ENCODE measurements around the gene ANGPTL8.
A peak's percentile ranks its signal among the peaks of the same experiment; 100 is the strongest.

ANGPTL8 gene

GRCh38 chr19:11239377-11240000 lies at the start of gene ANGPTL8:
TSS of gene ANGPTL8 (plus strand) at chr19:11239619. CDS start at chr19:11239638, 19 bp downstream.
- no peak for DNase-seq

GRCh38 chr19:11190501-11190900 lies 48.9 kb upstream of the ANGPTL8 start:
- DNase-seq, result no peak

GRCh38 chr19:11191273-11191755 lies 48.1 kb upstream of the ANGPTL8 start:
- DNase-seq, result peak; percentile 80

- no peak for DNase-seq
Observed at GRCh38 chr19:11191934-11192333, 47.5 kb upstream of the ANGPTL8 start.

GRCh38 chr19:11192957-11193939 lies 46.2 kb upstream of the ANGPTL8 start:
- DNase-seq, result no peak

GRCh38 chr19:11194173-11194572 lies 45.2 kb upstream of the ANGPTL8 start:
- no peak for DNase-seq

GRCh38 chr19:11194656-11195558 lies 44.5 kb upstream of the ANGPTL8 start:
- no peak for DNase-seq

GRCh38 chr19:11195681-11196080 lies 43.7 kb upstream of the ANGPTL8 start:
- no peak for DNase-seq

- DNase-seq, result no peak
Observed at GRCh38 chr19:11196406-11197287, 42.8 kb upstream of the ANGPTL8 start.

GRCh38 chr19:11197291-11198174 lies 41.9 kb upstream of the ANGPTL8 start, which contains the start of gene KANK2:
TSS of gene KANK2 (minus strand) at chr19:11197545. CDS start at chr19:11194511, 3,034 bp downstream.
- DNase-seq, result peak; percentile 85

GRCh38 chr19:11198175-11198534 lies 41.3 kb upstream of the ANGPTL8 start:
- no peak for DNase-seq

- DNase-seq, result no peak
Observed at GRCh38 chr19:11198769-11199424, 40.5 kb upstream of the ANGPTL8 start.

- DNase-seq, result no peak
Observed at GRCh38 chr19:11199517-11199916, 39.9 kb upstream of the ANGPTL8 start.

- no peak for DNase-seq
Observed at GRCh38 chr19:11200015-11200574, 39.3 kb upstream of the ANGPTL8 start.

- DNase-seq, result no peak
Observed at GRCh38 chr19:11200931-11201330, 38.5 kb upstream of the ANGPTL8 start.

GRCh38 chr19:11201791-11202190 lies 37.6 kb upstream of the ANGPTL8 start:
- DNase-seq, result no peak

GRCh38 chr19:11202488-11203193 lies 36.8 kb upstream of the ANGPTL8 start:
- DNase-seq, result no peak

- peak; percentile 74 for DNase-seq
Observed at GRCh38 chr19:11203194-11204075, 36.0 kb upstream of the ANGPTL8 start.
